PFSK-1 (cell line): Measurements from ENCODE around the gene DLGAP4.

Source experiments
- FOXP2 ChIP-seq: optimal IDR thresholded peaks from 2 replicates; pipeline ENCODE3; 2011; ENCODE audit warnings: borderline replicate concordance, control low read depth, inconsistent platforms; ENCODE audit not compliant: insufficient read depth; ENCODE audit errors: extremely low read length, extremely low read depth
- POLR2AphosphoS5 ChIP-seq: IDR thresholded peaks from 2 replicates; pipeline ENCODE4 v1.6.1; 2012; ENCODE audit warnings: low read depth, mild to moderate bottlenecking, control low read depth, low read length, moderate library complexity
- REST ChIP-seq, 2 experiments: IDR thresholded peaks; 2 replicates each; pipeline versions ENCODE4 v1.6.1 to v1.8.0; 2011 to 2012; ENCODE audit warnings: low read depth in 2 of 2, low read length in 2 of 2, control low read depth in 1 of 2, inconsistent platforms in 1 of 2, mild to moderate bottlenecking in 1 of 2, moderate library complexity in 1 of 2; ENCODE audit not compliant: insufficient read depth in 1 of 2
- SIN3A ChIP-seq: IDR thresholded peaks from 2 replicates; pipeline ENCODE4 v1.6.1; 2012; ENCODE audit warnings: mild to moderate bottlenecking, low read length, moderate library complexity, borderline replicate concordance; ENCODE audit not compliant: insufficient read depth
- TAF1 ChIP-seq: IDR thresholded peaks from 2 replicates; pipeline ENCODE4 v1.6.1; 2012; ENCODE audit warnings: low read length, control low read depth, borderline replicate concordance; ENCODE audit not compliant: insufficient read depth

Gene DLGAP4

GRCh38 chr20:36334281-36335205 lies 28.4 kb downstream of the DLGAP4 start:
- TF ChIP-seq TAF1 (no peak), FOXP2 (no peak), REST (IDR thresholded peaks at IDR 0.05; ENCODE audit: insufficient read depth in 1 of 2, low read depth in 2 of 2, low read length in 2 of 2) (no peak), SIN3A (no peak), POLR2AphosphoS5 (no peak)

- TF ChIP-seq POLR2AphosphoS5 (no peak), FOXP2 (no peak), TAF1 (no peak), REST (IDR thresholded peaks at IDR 0.05; ENCODE audit: insufficient read depth in 1 of 2, low read depth in 2 of 2, low read length in 2 of 2) (no peak), SIN3A (no peak)
These were observed 29.2 kb downstream of the DLGAP4 start for GRCh38 chr20:36335206-36335870.

GRCh38 chr20:36336204-36336603 lies 30.1 kb downstream of the DLGAP4 start:
- TF ChIP-seq FOXP2 (no peak), REST (IDR thresholded peaks at IDR 0.05; ENCODE audit: insufficient read depth in 1 of 2, low read depth in 2 of 2, low read length in 2 of 2) (no peak), TAF1 (no peak), SIN3A (no peak), POLR2AphosphoS5 (no peak)

- TF ChIP-seq FOXP2 = no peak
- TF ChIP-seq REST (IDR thresholded peaks at IDR 0.05; ENCODE audit: insufficient read depth in 1 of 2, low read depth in 2 of 2, low read length in 2 of 2) = no peak
- TF ChIP-seq POLR2AphosphoS5 = no peak
- TF ChIP-seq TAF1 = no peak
- TF ChIP-seq SIN3A = no peak
These were observed 31.0 kb downstream of the DLGAP4 start for GRCh38 chr20:36336954-36337704.
